GM18505 (cell line): ENCODE data around the gene HBQ1.

Source experiments
- ATAC-seq: cut with Tn5 transposase; IDR thresholded peaks from one replicate; pipeline ENCODE4 v1.9.1; 2021; ENCODE audit not compliant: unreplicated experiment
- POLR2A ChIP-seq: IDR thresholded peaks from 4 replicates; pipeline ENCODE4 v1.6.1; 2011; ENCODE audit warnings: borderline replicate concordance; ENCODE audit not compliant: insufficient read depth, insufficient read length; ENCODE audit errors: extremely low read depth

HBQ1 gene

GRCh38 chr16:177394-177822, 2.9 kb upstream of the HBQ1 start:
- no peak for TF ChIP-seq POLR2A
- no peak for ATAC-seq

- TF ChIP-seq POLR2A: no peak
Observed at GRCh38 chr16:177981-178667, 2.1 kb upstream of the HBQ1 start.

GRCh38 chr16:178668-179015, 1.6 kb upstream of the HBQ1 start:
- no peak for ATAC-seq
- no peak for TF ChIP-seq POLR2A

More at GRCh38 chr16:177981-178667, 2.1 kb upstream of the HBQ1 start:
- no peak for ATAC-seq

- no peak for TF ChIP-seq POLR2A
- ATAC-seq: no peak
Observed at GRCh38 chr16:179211-180092, 807 bp upstream of the HBQ1 start.

- peak; percentile 53 for ATAC-seq
- TF ChIP-seq POLR2A: no peak
Observed at GRCh38 chr16:180681-181564, 664 bp downstream of the HBQ1 start.

GRCh38 chr16:181565-182021, 1.3 kb downstream of the HBQ1 start:
- peak; percentile 24 for TF ChIP-seq POLR2A
- no peak for ATAC-seq

- no peak for ATAC-seq
- no peak for TF ChIP-seq POLR2A
Observed at GRCh38 chr16:183005-183404, 2.7 kb downstream of the HBQ1 start.

- no peak for ATAC-seq
- TF ChIP-seq POLR2A: no peak
Observed at GRCh38 chr16:185213-185612, 5.0 kb downstream of the HBQ1 start.

GRCh38 chr16:185691-186090, 5.4 kb downstream of the HBQ1 start:
- ATAC-seq: no peak
- TF ChIP-seq POLR2A: no peak

GRCh38 chr16:187330-187729, 7.1 kb downstream of the HBQ1 start:
- ATAC-seq: no peak
- TF ChIP-seq POLR2A: no peak

- no peak for TF ChIP-seq POLR2A
- no peak for ATAC-seq
Observed at GRCh38 chr16:188674-189073, 8.4 kb downstream of the HBQ1 start.

- ATAC-seq: no peak
- no peak for TF ChIP-seq POLR2A
Observed at GRCh38 chr16:189604-190186, 9.4 kb downstream of the HBQ1 start.

GRCh38 chr16:191831-192230, 11.6 kb downstream of the HBQ1 start:
- TF ChIP-seq POLR2A: no peak
- no peak for ATAC-seq
